Stimulated activated CD4-positive, alpha-beta T cell treated with anti-CD3 and anti-CD28 coated beads, Interleukin-1b, Interleukin-23, amount 100 ng/mL, for 24 hours (primary cell): ENCODE results near the gene USP10.

Source experiments
- DNase-seq, 4 experiments: peaks; one replicate each; pipeline ENCODE4 v3.0.0-alpha.2; 2020; ENCODE audit warnings: low read depth in 4 of 4, low spot score in 1 of 4

The USP10 gene

DNA sequence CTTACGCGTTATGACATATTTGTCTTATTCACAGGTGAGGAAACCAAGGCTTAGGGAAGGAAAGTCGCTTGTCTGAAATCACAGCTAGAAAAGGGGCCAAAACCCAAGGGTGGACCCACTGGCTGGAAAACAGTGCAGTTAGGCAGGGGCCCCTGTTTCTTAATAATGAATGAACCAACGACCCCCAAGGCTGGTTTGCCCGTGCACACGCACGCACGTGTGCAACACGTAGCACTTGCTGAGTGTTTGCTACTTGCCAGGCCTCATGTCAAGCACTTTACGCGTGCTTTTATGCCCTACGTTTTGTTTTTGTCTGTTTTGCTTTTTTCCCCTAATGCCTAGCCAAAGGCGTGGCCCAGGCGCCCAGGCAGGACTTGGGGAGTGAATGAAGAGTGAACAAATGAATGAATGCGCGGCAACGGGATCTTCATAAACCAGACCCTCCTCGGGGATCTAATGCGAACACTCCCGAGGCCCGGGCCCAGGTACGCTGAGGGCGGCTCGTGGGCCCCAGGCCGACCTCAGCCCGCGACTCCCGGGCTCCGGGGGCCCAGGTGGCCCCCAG is 571 bp upstream of the USP10 start:
- peak in 2 of 4 experiments; percentile 7 to 9 for DNase-seq

DNA sequence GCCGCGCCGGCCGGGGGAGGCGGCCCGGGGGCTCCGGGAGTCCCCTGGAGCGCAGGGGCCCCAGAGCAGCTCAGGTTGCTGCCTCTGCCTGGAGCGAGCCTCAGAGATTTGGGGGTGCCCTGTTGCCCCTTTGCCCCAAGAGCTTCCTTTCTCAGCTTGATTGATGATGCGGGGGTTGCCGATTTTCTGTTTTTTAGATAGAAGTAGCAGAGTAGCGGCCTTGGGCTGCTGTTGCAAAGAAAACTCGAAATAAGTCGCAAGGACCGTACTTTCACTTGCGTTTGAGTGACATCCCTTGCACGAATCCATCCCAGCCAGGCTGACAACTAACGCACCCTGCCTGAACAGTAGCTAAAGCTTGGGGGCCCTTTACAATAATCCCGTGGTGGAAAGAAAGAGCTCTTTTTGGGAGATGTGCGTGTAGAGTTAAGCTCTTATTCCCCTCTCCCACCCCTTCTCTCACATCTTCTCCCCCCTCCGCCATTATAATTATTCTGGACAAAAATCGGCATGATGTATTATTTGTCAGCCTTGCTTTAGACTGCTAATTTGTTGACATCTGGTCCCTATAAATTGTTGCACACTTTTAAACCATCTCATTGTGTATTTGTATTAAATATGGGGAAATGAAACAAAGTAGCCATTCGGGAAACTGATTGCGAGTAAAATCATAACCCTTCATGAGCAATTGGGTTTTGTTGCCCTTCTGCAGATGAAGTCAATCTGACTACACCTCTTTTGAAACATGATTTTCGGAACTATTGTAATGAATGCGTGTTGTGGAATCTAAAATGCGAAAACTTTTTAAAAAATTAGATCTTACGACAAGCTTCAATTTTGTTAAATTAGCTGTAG is 873 bp downstream of the USP10 start:
- DNase-seq = peak; percentile 4 to 13 (median 8)

DNA sequence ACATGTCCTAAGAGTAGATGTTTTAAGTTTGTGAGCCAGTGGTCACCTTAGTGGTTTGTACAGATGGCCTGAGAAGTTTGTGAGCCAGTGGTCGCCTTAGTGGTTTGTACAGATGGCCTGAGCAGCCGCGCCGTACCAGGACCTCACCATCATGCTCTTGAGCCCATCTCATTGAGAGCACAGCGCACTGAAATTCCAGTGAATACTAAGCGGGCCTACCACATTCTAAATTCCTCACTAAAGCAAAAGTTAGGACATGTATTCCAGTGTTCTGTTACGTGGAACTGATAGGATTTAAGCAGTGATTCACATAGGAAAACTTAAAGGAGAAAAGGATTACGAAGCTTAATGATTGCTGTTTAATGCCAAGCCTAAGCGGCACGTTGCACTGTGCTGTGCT is 3.9 kb downstream of the USP10 start:
- DNase-seq = no peak

DNA sequence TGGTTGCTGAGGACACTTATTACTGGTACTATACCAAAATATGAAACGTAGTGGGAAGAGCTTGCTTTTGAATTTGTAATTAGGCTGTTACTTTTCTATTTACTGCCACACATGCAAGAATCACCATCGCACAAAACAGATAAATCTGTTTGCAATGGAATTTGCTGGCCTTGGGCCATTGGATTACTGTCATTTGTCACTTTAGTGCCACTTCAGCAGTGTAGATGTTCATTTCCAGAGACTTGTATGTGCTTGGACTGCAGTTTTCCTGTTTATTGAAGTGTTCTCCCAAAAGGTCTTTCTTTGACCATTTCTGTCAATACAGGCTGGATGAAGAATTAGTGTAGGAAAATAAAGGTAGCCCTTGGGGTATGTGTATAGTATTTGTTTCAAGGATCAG is 4.5 kb downstream of the USP10 start:
- no peak for DNase-seq

DNA sequence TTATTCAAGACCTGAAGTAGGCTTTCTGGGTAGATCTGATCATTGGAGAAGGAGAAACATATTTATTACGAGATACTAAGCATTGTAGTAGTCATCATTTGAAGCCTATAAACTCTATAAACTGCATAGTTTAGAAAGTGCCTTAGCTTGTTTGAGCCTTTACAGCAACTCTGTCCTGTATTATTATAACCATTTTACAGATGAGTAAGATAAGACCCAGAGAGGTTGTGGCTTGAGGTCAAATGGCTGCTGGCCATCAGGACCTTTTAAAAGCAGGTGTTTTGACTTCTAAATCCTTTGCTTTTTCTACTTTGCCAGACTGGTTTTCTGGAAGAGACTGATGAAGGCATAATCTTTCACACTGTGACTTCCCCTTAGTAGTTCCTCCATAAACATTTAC is 7.1 kb downstream of the USP10 start:
- DNase-seq = no peak

DNA sequence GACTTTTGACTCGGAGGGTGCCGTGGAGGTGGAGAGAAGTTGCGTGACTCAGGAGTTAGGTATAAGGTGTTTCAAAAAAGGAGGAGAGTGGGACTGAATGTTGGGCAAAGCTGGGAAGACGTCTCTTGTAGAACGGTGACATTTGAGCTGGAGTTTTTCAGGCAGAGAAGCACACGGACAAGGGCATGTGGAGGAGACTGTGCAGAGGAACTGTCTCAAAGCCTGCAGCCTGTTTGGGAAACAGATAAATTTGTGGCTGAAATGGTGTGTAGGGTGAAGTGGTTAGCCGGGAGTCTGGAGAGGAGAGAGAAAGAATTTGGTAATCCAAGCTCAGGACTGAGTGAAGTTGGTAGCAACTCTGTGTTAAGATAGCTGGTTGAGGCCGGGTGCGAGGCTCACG is 9.8 kb downstream of the USP10 start:
- DNase-seq = no peak

DNA sequence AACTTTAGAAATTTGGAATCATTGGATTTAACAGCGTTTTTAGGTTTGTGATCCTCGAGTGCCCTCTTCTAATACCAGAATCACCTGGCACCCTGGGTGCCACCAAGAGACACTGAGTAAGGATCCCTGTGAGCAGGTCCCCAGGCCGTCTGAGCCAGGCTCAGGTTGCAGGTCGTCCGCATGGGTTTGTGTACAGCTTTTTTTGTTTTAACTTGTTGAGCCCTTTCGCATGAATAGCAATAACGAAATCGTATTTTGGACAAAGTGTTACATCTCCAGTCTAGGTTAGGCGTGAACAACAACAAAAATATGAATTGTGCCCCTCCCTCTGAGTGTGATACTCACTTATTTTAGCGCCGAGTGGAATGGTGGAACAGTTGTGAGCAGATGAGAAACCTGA is 10.9 kb downstream of the USP10 start:
- DNase-seq = no peak

DNA sequence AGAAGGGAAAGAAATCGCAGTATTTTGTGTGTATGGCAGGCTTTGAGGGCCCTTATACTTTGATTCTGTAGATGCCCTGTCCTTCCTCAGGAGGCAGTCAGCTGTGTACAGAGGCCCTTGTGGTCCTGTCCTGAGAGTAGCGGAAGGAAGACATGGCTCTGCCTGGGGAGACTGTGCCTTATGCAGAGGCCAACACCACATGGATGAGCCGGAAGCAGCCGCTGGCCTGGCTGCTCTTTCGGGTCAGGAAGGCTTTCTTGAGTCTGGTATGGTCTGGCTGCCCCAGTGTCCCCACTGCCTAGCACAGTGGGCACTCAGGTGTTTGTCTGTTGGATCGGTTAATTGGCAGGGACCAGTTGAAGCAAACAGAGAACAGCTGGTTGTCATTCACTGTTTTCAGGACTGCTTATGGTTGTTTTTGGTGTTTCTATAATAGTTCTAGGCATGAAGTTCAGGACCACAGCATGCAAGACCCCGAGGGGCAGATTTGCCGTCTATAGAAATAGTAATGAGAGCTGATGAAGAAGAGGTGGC is 12.4 kb downstream of the USP10 start:
- DNase-seq = no peak

DNA sequence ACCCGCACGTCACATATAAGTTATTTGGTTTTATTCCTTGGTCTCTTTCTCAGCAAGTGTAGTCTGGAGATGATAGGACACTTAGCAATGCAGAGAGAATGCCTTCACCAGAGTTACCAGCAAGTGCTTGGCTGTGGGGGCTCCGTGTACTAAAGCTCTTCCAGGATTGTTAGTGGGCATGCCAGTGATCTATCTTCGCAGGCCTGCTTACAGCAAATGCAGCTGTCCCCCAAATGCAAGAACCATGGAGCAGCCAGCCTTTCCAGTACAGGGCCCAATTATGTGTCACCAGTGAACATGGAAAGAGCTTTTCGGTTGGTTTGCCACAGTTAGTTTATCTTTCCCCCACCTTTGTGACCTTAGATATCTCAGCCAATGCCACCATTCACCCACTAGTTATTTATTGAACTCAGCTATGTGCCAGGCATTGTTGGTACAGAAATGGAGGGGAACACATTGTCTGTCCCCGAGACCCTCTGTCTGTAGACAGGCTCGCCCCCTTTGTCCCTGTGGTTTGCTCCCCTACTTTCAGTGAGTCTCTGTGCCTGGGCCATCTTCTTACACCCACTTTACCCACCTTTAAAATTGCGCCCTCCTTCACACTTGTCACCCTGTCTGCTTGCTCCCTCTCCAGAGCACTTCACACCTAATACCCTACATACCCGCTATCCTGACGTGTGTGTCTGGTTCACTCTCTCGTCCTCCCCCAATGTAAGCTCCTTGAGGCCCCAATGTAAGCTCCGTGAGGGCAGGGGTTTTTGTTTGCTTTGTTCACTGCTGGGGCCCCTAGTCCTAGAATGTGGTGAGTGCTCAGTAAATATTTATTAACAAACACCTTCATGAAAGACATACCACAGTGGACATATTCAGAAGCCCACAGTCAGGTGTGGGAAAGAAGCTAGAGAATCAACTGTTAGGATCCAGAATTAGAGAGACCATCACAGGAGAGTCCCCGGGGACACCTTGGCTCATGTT is 13.3 kb downstream of the USP10 start:
- DNase-seq = no peak

DNA sequence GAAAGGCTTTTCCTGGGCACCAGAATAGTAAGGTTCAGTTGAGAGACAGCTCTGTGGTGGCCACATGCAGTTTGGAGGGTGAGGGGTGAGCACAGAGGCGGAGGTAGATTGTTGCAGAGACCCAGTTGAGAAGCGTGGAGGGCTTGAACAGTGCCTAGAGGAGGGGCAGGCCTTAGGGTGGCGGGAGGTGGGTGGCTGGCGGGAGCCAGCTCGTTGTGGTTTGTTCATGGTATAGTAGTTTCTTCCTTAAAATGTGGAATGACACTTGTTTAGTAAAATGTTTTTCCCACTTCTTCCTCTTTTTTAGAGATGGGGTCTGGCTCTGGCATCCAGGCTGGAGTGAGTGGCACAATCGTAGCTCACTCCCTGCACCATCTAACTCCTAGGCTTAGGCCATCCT is 14.2 kb downstream of the USP10 start:
- no peak for DNase-seq

DNA sequence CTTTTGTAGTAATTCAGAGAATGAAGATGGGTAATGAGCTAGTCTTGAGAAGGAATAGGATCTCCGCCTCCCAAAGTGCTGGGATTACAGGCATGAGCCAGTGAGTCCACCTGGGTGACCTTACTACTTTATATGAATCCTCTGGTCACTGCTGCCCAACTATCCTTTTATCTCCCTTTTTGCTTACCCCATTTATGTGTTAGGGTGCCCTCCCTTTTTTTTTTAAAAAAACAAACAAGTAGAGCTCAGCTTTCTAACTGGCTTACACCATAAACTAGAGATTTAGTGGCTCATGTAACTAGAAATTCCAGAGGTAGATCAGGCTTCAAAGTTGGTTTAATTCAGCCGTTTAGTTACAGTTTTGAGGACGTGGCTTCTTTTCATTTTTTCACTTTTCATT is 15.6 kb downstream of the USP10 start:
- DNase-seq = no peak

DNA sequence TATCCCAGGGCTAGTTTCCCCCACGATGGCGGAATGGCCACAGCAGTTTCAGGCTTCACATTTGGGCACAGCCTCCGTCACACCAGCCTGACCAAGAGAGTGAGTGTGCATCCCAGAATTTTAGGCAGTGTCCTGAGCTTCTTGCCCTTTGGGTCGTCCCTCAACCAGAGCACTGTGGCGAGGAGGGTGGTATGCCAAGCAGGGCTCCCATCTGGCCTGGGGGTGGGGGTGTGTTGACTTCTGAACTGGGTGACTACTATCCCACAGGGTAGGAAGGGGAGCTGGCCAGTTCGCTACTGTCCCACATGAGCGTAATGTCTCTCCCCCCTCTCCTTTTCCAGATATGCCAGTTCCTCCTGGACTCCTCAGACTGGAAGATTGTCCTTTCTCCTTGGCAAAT is 16.1 kb downstream of the USP10 start:
- no peak for DNase-seq

DNA sequence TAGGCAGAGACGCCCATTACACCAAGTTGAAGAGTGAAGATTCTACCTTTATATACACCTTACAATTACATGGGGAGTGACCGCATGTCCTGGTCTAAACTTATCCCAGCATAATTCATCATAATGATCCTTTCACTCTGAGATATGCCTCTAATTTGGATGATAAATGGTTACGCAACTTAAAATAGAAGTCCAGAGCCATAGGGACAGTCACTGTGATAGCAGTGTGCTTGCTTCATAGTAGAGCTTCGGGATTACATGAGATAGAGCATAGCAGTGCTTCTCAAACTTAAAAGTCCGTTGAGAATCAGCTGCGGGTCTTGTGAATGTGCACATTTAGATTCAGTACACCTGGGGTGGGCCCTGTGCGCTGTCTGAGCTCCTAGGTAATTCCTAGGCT is 16.9 kb downstream of the USP10 start:
- no peak for DNase-seq

DNA sequence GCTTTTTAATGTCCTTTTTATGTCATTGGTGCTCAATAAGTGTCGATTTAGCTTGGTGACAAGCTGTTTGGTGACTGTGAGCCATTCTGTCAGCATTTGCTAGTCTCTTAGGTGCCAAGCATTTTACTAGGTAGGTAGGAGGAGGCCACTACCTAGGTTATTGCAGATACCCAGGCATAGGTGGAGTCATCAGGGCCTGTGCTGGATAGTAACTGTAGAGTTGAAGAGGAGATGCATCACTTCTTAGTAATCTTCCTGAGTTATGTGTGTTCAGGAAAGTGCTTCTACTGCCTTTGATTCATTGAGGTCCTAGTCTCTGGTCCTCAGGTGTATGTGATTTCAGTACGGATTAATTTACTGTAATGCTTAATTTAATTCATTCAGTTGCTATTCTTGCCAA is 17.7 kb downstream of the USP10 start:
- no peak for DNase-seq

DNA sequence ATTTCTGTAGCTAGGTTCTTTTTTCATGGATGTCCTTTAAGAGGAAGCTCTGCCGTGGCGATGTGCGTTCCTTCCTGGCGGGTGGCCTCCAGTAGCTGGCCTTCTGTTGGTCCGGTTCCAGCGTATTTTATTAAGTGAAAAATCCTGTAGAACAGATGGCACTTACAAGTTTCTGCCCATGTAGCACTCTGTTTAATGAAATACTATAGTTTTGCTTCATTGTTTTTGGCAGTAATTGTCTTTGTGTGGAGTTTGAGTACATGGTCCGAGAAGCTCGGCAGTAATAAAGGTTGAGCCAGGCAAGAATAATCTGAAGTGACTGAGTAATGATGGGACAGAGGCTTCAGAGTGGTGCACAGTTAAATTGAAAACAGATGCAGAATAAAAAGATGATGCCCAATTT is 20.4 kb downstream of the USP10 start:
- no peak for DNase-seq

DNA sequence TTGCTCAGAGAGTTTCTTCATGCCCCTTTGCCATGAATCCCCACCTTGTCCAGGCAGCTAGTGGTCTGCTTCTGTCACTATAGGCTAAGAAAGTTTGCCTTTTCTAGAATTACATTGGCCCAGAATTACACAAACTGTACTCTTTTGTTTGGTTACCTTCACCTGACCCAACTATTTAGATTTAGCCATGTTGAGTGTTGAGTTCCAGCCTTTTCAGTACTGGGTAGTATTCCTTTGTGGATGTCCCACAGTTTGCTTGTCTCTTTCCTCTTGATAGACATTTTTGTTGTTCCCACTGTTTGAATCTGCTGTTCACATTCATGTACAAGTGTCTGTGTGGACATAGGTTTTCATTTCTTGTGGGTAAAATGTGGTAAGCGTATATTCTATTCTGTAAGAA is 22.3 kb downstream of the USP10 start:
- DNase-seq = no peak

DNA sequence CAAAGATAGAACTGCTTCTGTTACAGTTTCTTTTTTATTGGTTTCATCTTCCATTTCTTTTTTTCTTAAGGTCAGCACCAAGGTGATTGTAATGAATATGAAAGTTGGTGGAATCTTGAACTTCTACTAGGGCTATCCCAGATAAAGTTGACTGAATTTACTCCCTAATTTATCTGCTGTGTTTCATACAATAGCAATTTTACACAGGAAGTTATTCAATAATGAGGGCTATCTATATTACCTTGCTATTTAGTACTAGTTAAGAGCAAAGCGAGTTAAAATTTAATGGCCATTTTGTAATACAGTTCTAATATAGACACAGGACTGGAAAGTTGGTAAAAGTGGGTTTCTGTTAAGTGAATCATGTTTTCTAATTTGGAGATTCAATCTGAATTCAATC is 24.1 kb downstream of the USP10 start:
- DNase-seq = no peak

DNA sequence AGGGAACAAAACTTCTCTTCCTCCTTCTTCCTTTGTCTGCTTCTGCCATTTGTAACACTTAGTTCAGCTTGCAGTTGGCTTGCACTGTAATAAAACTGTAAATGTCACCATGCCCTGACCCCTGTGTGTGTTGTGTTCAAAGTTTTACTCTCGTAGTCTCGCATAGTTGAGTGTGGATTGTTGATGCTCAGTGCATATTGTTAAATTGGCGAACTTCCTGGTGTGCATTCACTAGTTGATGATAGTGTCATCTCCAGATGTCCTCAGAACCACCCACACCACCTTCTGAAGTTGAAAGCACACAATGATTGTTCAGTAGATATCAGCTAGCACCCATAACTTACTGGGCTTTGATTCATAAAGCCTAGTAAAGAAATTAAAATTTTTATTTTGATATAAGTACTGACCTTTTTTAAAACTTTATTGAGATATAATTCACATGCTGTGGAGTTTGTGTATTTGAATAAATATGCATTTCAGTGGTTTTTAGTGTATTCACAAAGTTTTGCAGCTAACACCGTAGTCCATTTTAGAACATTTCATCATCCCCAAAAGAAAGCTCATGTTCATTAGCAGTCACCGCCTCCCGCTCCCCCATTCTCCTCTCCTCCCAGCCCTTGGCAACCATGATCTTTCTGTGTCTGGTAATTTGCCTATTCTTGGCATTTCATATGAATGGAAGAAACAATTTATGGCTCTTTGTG is 25.0 kb downstream of the USP10 start:
- no peak for DNase-seq

DNA sequence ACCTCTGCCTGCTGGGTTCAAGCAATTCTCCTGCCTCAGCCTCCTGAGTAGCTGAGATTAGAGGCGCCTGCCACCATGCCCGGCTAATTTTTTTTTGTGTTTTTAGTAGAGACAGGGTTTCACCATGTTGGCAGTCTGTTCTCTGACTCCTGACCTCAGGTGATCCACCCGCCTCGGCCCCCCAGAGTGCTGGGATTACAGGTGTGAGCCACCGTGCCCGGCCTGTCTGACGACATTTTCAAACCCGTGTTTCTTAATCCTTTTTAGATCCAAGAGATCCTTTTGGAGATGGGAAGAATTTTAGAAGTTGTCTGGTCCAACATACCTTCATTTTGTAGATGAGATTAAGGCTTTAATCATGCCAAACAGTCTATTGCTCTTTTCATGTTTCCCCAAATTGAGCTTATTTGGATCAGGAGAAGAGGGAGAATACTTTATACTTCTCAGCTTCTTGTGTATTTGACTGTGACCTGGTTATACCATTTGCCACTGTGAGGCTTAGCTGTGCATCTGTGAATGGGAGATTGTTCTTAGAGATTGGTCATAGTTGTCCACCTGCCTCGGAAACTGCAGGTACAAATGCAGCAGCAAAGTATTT is 25.8 kb downstream of the USP10 start:
- DNase-seq = no peak

DNA sequence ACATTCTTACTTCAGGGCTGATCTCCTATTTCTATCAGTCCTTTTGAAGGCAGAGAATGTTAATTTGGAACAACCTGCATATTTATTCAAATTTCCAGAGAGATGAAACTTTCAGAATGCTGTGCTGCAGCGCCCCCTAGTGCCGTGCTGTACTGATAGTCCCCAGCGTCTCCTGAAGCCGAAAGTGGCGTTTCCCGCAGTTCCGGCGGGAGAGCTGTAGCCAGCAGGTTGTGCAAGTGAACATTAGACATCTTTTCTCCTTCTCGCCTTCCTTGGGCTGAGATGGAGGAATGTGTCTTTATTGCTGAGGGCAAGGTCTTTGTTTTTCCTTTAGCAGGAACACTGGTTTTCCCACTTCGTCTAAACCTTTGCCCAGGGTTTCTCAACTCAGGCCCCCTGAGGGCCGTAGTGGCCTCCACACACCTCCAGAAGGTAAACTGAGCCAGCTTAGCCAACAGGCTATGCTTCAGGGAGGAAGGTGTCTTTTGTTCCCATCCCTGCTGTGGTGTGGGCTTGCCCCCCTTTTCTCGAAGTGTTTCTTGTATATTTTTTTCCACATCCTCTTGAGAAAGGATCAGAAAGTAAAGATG is 26.4 kb downstream of the USP10 start:
- DNase-seq = peak; percentile 69 to 81 (median 72)
